ENCODE measurements around the gene WBP2. TPM values are rescaled to one million over a fixed set of nuclear protein-coding genes. Genes with fewer than 3 reads are reported as not detected.

Gene WBP2
- total RNA-seq, 2 donors from 2014 or later: 74.3 to 82.7 TPM

DNA sequence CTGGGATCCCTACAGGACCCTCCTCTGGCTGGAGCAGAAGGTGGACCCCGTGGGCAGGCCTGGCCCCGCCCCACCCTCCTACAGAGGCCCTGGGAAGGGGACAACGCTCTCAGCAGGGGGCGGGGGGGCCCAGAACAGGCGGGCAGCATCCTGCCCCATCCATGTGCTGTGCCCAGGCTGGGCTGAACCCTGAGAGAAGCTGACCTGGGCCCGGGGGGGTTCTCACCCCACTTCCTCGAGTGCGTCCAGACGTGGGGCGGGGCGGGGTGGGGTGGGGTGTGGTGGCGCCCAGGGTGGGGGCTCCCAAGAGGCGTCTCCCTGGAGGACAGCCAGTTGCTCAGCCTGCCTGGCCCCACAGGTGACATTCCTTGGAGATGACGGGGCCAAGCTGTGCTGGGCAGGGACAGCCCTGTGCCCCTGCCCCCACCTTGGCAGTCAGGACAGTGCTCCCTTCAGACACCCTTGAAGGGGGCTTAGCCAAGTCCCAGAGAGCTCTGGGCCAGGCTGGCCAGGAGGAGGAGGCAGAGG lies 10.5 kb downstream of the WBP2 start:
- Mint-ChIP-seq H3K4me3 (no peak overlapping the region), H3K36me3 (ENCODE audit: low read depth) (peaks cover 33% of the 10 kb centered on the region), H3K9me3 (no peaks in the 10 kb centered on the region), H3K27me3 (ENCODE audit: insufficient read depth) (no peaks in the 10 kb centered on the region), H3K4me1 (peaks cover 7% of the 10 kb centered on the region), H3K27ac (peak overlapping the region; percentile 39)
- no peaks in the 10 kb centered on the region for H3K4me1 ChIP-seq (ENCODE audit: control insufficient read depth, insufficient read depth, low read length)
- 77% methylated on average over 14 of the region's 14 CpGs; no CpG with 5 or more reads in 1 of the 2 experiments for WGBS, 2 experiments (ENCODE audit: insufficient coverage in 1 of 2, insufficient read length in 1 of 2)
- no peak for TF ChIP-seq CTCF (conservative IDR thresholded peaks at IDR 0.05)
- no peaks in the 10 kb centered on the region for H3K9me3 ChIP-seq (ENCODE audit: control insufficient read depth, low read length)
- no peak overlapping the region for H3K9ac ChIP-seq (ENCODE audit: extremely low read depth, low read length, poor library complexity, severe bottlenecking)
- no peak overlapping the region for H3K27ac ChIP-seq (ENCODE audit: low read depth, low read length)
- no peak for DNase-seq
- H3K4me3 ChIP-seq (ENCODE audit: low read length): no peak overlapping the region
- no peaks in the 10 kb centered on the region for H3K27me3 ChIP-seq (ENCODE audit: control insufficient read depth, insufficient read depth, low read length, poor library complexity, severe bottlenecking)
- H3K36me3 ChIP-seq (ENCODE audit: control insufficient read depth, insufficient read depth, low read length): peaks cover 27% of the 10 kb centered on the region

- no peaks in the 10 kb centered on the region for H3K9me3 ChIP-seq (ENCODE audit: control insufficient read depth, low read length)
- H3K4me3 Mint-ChIP-seq: no peak within 1 kb of the TSS
Observed at GRCh38 chr17:75843577-75844529, 11.3 kb downstream of the WBP2 start, which contains the start of gene UNC13D. UNC13D (minus strand) TSS chr17:75844404; CDS start chr17:75844337, 67 bp downstream.

More at GRCh38 chr17:75843577-75844529, 11.3 kb downstream of the WBP2 start, which contains the start of gene UNC13D:
- Histone ChIP-seq H3K27me3 (ENCODE audit: control insufficient read depth, insufficient read depth, low read length, poor library complexity, severe bottlenecking) (no peaks in the 10 kb centered on the region), H3K9ac (ENCODE audit: extremely low read depth, low read length, poor library complexity, severe bottlenecking) (no peak within 1 kb of the TSS), H3K4me1 (ENCODE audit: control insufficient read depth, insufficient read depth, low read length) (no peaks in the 10 kb centered on the region), H3K4me3 (ENCODE audit: low read length) (no peak within 1 kb of the TSS), H3K27ac (ENCODE audit: low read depth, low read length) (no peak within 1 kb of the TSS), H3K36me3 (ENCODE audit: control insufficient read depth, insufficient read depth, low read length) (peaks cover 24% of the 10 kb centered on the region)
- no peak for TF ChIP-seq CTCF (conservative IDR thresholded peaks at IDR 0.05)
- Mint-ChIP-seq H3K36me3 (ENCODE audit: low read depth) (peaks cover 28% of the 10 kb centered on the region), H3K4me1 (peaks cover 7% of the 10 kb centered on the region), H3K27me3 (ENCODE audit: insufficient read depth) (no peaks in the 10 kb centered on the region), H3K27ac (peak within 1 kb of the TSS; percentile 39), H3K9me3 (no peaks in the 10 kb centered on the region)
- WGBS, 2 experiments (ENCODE audit: insufficient coverage in 1 of 2, insufficient read length in 1 of 2): 93% methylated on average over 18 to 35 of the region's 35 CpGs
- DNase-seq: no peak
